ENCODE measurements around the gene ABCC9. TPM values are rescaled to one million over a fixed set of nuclear protein-coding genes. Genes with fewer than 3 reads are reported as not detected.

ABCC9 gene
- total RNA-seq, 3 donors from 2014 or later, result 0.13 to 0.20 TPM; not detected in 1

Other genes starting within 250 kb of the ABCC9 start
- not detected for gene KCNJ8, start 166.7 kb downstream of the ABCC9 start, total RNA-seq
- 10 to 100 TPM; 26.8 to 30.8 (median 27.1) TPM for gene CMAS, start 104.8 kb upstream of the ABCC9 start, total RNA-seq

All from activated T-cell treated with anti-CD3 and anti-CD28 coated beads, Interleukin-2, amount 50 U/mL, for 4 hours (primary cell).